ENCODE data around the gene SLK. TPM values are rescaled to one million over a fixed set of nuclear protein-coding genes. Genes with fewer than 3 reads are reported as not detected.

SLK gene
- total RNA-seq, 1 donor from 2014 or later = 30.0 TPM

- no peak for TF ChIP-seq CTCF (conservative IDR thresholded peaks at IDR 0.05)
Measured at GRCh38 chr10:103921750-103922195, 45.2 kb upstream of the SLK start.

GRCh38 chr10:103922659-103923058 lies 44.3 kb upstream of the SLK start:
- Mint-ChIP-seq H3K4me3 (no peak overlapping the region), H3K9me3 (no peaks in the 10 kb centered on the region), H3K36me3 (ENCODE audit: low read depth) (no peaks in the 10 kb centered on the region), H3K4me1 (peaks cover 11% of the 10 kb centered on the region), H3K27me3 (ENCODE audit: low read depth) (no peaks in the 10 kb centered on the region), H3K27ac (ENCODE audit: unreplicated experiment) (no peak overlapping the region)
- no peak for DNase-seq (ENCODE audit: low read depth, low spot score)
- TF ChIP-seq CTCF (conservative IDR thresholded peaks at IDR 0.05) = no peak

More at GRCh38 chr10:103921750-103922195, 45.2 kb upstream of the SLK start:
- Mint-ChIP-seq H3K4me1 (peaks cover 19% of the 10 kb centered on the region), H3K27me3 (ENCODE audit: low read depth) (no peaks in the 10 kb centered on the region), H3K27ac (ENCODE audit: unreplicated experiment) (no peak overlapping the region), H3K36me3 (ENCODE audit: low read depth) (no peaks in the 10 kb centered on the region), H3K9me3 (no peaks in the 10 kb centered on the region), H3K4me3 (no peak overlapping the region)
- peak; percentile 21 for DNase-seq (ENCODE audit: low read depth, low spot score)

GRCh38 chr10:103923502-103923901 lies 43.4 kb upstream of the SLK start:
- H3K4me1 Mint-ChIP-seq = peaks cover 6% of the 10 kb centered on the region
- no peak for TF ChIP-seq CTCF (conservative IDR thresholded peaks at IDR 0.05)
- no peak for DNase-seq (ENCODE audit: low read depth, low spot score)
- no peaks in the 10 kb centered on the region for H3K36me3 Mint-ChIP-seq (ENCODE audit: low read depth)
- H3K27me3 Mint-ChIP-seq (ENCODE audit: low read depth) = no peaks in the 10 kb centered on the region
- H3K9me3 Mint-ChIP-seq = no peaks in the 10 kb centered on the region
- H3K27ac Mint-ChIP-seq (ENCODE audit: unreplicated experiment) = no peak overlapping the region
- no peak overlapping the region for H3K4me3 Mint-ChIP-seq

GRCh38 chr10:103925591-103925990 lies 41.3 kb upstream of the SLK start:
- H3K4me1 Mint-ChIP-seq = no peaks in the 10 kb centered on the region
- H3K27me3 Mint-ChIP-seq (ENCODE audit: low read depth) = no peaks in the 10 kb centered on the region
- no peak for DNase-seq (ENCODE audit: low read depth, low spot score)
- no peaks in the 10 kb centered on the region for H3K9me3 Mint-ChIP-seq
- H3K27ac Mint-ChIP-seq (ENCODE audit: unreplicated experiment) = no peak overlapping the region
- TF ChIP-seq CTCF (conservative IDR thresholded peaks at IDR 0.05) = no peak
- H3K36me3 Mint-ChIP-seq (ENCODE audit: low read depth) = no peaks in the 10 kb centered on the region
- H3K4me3 Mint-ChIP-seq = no peak overlapping the region

- no peaks in the 10 kb centered on the region for H3K9me3 Mint-ChIP-seq
- H3K4me1 Mint-ChIP-seq = no peaks in the 10 kb centered on the region
- no peak overlapping the region for H3K4me3 Mint-ChIP-seq
- DNase-seq (ENCODE audit: low read depth, low spot score) = no peak
- H3K36me3 Mint-ChIP-seq (ENCODE audit: low read depth) = no peaks in the 10 kb centered on the region
- no peak overlapping the region for H3K27ac Mint-ChIP-seq (ENCODE audit: unreplicated experiment)
- no peaks in the 10 kb centered on the region for H3K27me3 Mint-ChIP-seq (ENCODE audit: low read depth)
- no peak for TF ChIP-seq CTCF (conservative IDR thresholded peaks at IDR 0.05)
Measured at GRCh38 chr10:103926722-103927319, 40.1 kb upstream of the SLK start.

All from neural crest cell (in vitro differentiated cells).